ENCODE results near the gene PCYT1A.

Gene PCYT1A

GRCh38 chr3:196220587-196220986, 66.9 kb downstream of the PCYT1A start:
- H3K4me2 ChIP-seq (ENCODE audit: low read length): no peak overlapping the region
- H3K9me3 ChIP-seq (ENCODE audit: control insufficient read depth, low read length): no peaks in the 10 kb centered on the region
- TF ChIP-seq, protein P1, sequence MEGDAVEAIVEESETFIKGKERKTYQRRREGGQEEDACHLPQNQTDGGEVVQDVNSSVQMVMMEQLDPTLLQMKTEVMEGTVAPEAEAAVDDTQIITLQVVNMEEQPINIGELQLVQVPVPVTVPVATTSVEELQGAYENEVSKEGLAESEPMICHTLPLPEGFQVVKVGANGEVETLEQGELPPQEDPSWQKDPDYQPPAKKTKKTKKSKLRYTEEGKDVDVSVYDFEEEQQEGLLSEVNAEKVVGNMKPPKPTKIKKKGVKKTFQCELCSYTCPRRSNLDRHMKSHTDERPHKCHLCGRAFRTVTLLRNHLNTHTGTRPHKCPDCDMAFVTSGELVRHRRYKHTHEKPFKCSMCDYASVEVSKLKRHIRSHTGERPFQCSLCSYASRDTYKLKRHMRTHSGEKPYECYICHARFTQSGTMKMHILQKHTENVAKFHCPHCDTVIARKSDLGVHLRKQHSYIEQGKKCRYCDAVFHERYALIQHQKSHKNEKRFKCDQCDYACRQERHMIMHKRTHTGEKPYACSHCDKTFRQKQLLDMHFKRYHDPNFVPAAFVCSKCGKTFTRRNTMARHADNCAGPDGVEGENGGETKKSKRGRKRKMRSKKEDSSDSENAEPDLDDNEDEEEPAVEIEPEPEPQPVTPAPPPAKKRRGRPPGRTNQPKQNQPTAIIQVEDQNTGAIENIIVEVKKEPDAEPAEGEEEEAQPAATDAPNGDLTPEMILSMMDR (IDR thresholded peaks at IDR 0.05): no peak
- H3K36me3 ChIP-seq (ENCODE audit: control insufficient read depth, insufficient read depth, low read length): no peaks in the 10 kb centered on the region
- no peak overlapping the region for H2AFZ ChIP-seq
- H3K4me1 ChIP-seq: peaks cover 11% of the 10 kb centered on the region
- H3K79me2 ChIP-seq: no peaks in the 10 kb centered on the region
- H3K4me3 ChIP-seq (ENCODE audit: low read depth, low read length): no peak overlapping the region
- no peak overlapping the region for H3K27ac ChIP-seq
- no peak overlapping the region for H3K9ac ChIP-seq
- no peaks in the 10 kb centered on the region for H3K27me3 ChIP-seq (ENCODE audit: control insufficient read depth, insufficient read depth, low read length)

DNA sequence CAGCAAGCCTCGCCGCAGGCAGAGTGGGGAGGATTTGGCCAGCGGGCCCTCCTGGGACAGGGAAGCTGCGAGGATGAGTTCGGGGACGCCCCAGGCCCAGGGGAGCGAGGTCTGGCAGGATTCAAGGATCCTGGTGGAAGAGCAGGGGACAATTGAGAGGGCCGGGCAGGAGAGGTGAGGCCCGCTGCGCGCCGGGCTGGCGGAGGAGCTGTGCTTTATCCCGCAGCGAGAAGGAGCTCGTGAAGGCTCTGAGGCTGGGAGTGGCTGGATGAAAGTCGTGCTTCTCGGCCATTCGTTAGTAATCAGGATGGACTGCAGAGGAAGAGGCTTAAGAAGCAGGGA, 67.6 kb downstream of the PCYT1A start:
- H2AFZ ChIP-seq: no peak overlapping the region
- H3K27me3 ChIP-seq (ENCODE audit: control insufficient read depth, insufficient read depth, low read length): no peaks in the 10 kb centered on the region
- H3K79me2 ChIP-seq: no peaks in the 10 kb centered on the region
- no peaks in the 10 kb centered on the region for H3K9me3 ChIP-seq (ENCODE audit: control insufficient read depth, low read length)
- H3K4me3 ChIP-seq (ENCODE audit: low read depth, low read length): no peak overlapping the region
- no peaks in the 10 kb centered on the region for H3K36me3 ChIP-seq (ENCODE audit: control insufficient read depth, insufficient read depth, low read length)
- no peak overlapping the region for H3K4me2 ChIP-seq (ENCODE audit: low read length)
- TF ChIP-seq, protein P1 (IDR thresholded peaks at IDR 0.05): no peak
- peaks cover 11% of the 10 kb centered on the region for H3K4me1 ChIP-seq
- no peak overlapping the region for H3K27ac ChIP-seq
- no peak overlapping the region for H3K9ac ChIP-seq

DNA sequence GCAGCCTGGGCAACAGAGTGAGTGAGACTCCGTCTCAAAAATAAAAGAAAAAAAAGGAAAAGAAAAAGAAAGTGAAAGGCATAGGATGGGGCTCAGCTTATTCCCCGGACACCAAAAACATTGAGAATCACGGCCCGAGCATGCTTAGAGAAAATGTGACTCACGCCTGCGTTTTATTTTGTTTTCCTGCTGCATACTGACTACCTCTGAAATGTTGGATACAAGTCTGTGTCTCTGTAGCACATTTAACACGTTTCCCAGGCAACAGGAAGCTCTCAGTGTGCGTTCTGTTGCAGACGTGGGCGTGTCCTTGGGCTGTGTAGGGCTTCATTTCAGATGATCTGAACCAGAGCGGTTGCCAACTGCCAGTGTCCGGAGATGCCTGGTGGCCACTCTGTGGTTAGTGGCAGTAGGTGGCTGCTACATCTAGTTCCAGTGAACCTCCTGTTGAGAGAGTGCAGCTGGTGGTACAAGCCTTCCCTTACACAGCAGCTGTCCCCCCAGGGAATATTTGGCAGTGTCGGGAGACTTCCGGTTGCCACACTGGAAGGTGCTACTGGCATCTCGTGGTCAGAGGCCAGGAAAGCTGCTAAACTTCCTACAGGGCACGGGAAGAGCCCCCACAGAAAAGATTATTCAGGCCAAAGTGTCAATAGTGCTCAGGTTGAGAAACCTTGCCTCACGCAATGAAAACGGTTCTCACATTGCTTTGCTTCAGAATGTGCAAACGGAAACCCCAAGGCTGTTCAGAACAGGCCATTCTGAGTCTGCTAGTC, 68.1 kb downstream of the PCYT1A start:
- no peaks in the 10 kb centered on the region for H3K36me3 ChIP-seq (ENCODE audit: control insufficient read depth, insufficient read depth, low read length)
- H3K4me2 ChIP-seq (ENCODE audit: low read length): no peak overlapping the region
- H3K9me3 ChIP-seq (ENCODE audit: control insufficient read depth, low read length): no peaks in the 10 kb centered on the region
- no peaks in the 10 kb centered on the region for H3K27me3 ChIP-seq (ENCODE audit: control insufficient read depth, insufficient read depth, low read length)
- TF ChIP-seq, protein P1 (IDR thresholded peaks at IDR 0.05): no peak
- no peak overlapping the region for H2AFZ ChIP-seq
- no peak overlapping the region for H3K27ac ChIP-seq
- no peak overlapping the region for H3K4me3 ChIP-seq (ENCODE audit: low read depth, low read length)
- H3K79me2 ChIP-seq: no peaks in the 10 kb centered on the region
- peaks cover 11% of the 10 kb centered on the region for H3K4me1 ChIP-seq
- no peak overlapping the region for H3K9ac ChIP-seq

DNA sequence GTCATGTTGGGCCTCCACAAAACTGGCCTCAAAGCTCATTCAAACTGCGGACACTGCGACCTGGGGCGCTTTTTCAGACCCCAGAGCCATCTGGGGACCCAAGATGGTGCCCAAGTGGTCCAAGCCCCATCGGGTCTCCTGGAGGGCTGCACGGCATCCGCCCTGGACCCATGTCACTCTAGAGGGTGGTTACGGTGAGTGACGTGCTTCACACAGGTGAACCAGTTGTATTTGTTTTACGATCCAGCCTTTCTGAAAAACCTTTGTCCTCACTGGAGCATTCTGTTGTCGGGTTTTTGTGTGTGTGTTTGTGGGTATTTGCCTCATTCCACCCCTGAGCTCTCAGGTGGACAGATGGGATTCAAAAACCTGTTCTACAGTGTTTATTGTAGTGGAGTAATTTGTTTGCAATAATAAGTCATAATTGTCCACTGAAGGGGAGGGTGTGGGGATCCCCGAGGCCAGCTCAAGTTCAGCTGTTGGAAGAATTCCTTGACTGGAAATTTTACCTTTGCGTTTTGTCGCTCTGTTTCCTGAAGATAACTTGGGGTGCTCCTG, 69.3 kb downstream of the PCYT1A start:
- no peak overlapping the region for H3K4me2 ChIP-seq (ENCODE audit: low read length)
- no peak overlapping the region for H3K4me3 ChIP-seq (ENCODE audit: low read depth, low read length)
- no peaks in the 10 kb centered on the region for H3K27me3 ChIP-seq (ENCODE audit: control insufficient read depth, insufficient read depth, low read length)
- no peak overlapping the region for H2AFZ ChIP-seq
- H3K9me3 ChIP-seq (ENCODE audit: control insufficient read depth, low read length): no peaks in the 10 kb centered on the region
- H3K79me2 ChIP-seq: no peaks in the 10 kb centered on the region
- TF ChIP-seq, protein P1 (IDR thresholded peaks at IDR 0.05): no peak
- no peaks in the 10 kb centered on the region for H3K36me3 ChIP-seq (ENCODE audit: control insufficient read depth, insufficient read depth, low read length)
- no peak overlapping the region for H3K27ac ChIP-seq
- peaks cover 11% of the 10 kb centered on the region for H3K4me1 ChIP-seq
- H3K9ac ChIP-seq: no peak overlapping the region

Measured in parathyroid adenoma (tissue), 2 donors.